ENCODE measurements around the gene RTN4R. TPM values are rescaled to one million over a fixed set of nuclear protein-coding genes. Genes with fewer than 3 reads are reported as not detected.

Gene RTN4R
- total RNA-seq, 4 donors from 2014 or later: 1.8 to 2.2 TPM; not detected in 2

DNA sequence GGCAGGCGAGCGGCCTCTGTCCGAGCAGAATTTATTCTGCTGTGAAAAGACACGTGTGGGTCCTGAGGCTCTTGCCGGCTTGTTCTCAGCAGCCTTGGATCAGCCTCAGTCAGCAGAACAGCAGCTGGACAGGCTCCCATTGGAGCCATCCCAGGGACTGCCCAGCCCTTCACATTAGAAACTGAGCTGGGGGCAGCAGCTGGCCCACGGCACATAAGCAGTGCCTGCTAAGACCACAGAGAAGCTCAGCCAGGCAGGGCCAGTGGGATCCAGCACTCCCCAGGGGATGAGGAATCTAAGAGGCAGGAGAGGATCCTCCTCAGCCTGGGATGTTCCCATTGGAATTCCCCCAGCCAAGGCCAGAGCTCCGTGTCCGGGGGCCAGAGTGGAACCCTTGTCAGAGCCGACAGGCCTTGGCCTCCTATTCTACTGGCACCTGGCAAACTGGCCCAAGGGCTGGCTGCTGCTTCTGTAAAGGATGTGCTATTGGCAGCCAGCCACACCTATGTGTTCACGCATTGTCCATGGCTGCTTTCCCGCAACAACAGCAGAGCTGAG lies 18.2 kb downstream of the RTN4R start:
- Histone ChIP-seq H3K27ac (replicated peaks in 1 of 4) (peak overlapping the region in 2 of 4 donors; percentile 8 to 61), H3K27me3 (no peaks in the 10 kb centered on the region), H3K4me3 (no peak overlapping the region), H3K4me1 (peaks cover 11 to 24% (median 19%) of the 10 kb centered on the region in 4 donors), H3K36me3 (no peaks in the 10 kb centered on the region), H3K9me3 (no peaks in the 10 kb centered on the region)
- peak in 1 of 2 donors; percentile 3 for TF ChIP-seq POLR2AphosphoS5 (IDR thresholded peaks at IDR 0.05)
- TF ChIP-seq POLR2A (IDR thresholded peaks at IDR 0.05; ENCODE audit: low read depth): no peak
- intact Hi-C loops (cut with DNase I): loop anchor here (5.0 kb wide), 1 partner anchor 43 kb away; no protein-coding TSS in a partner anchor
- WGBS: 55% methylated on average over 2 of the region's 11 CpGs
- DNase-seq (ENCODE audit: extremely low spot score): no peak

DNA sequence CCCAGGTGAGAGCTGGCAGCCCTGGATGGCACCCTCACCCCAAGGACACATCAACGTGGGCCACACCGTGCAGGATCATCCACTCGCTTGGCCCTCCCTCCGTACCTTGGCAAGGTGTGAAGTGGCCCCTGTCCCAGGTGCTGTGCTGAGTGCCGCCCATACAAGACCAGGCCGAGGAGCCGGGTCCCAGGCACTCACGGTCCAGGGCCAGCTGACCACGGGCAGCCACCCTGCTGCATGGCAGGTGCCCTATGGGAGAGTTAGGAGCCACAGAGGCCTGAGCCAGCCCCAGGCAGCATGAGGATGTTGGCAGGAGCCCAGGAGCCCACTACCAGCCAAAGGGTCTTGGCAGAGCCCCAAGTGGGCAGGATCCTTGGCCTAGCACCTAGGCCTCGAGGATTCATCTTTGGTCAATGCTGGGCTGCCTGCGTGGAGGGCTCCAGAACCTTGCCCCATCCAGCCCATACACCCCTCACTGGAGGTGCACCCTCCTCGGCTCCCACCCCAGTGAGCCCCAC lies 19.6 kb downstream of the RTN4R start:
- 92% methylated on average over 6 of the region's 12 CpGs for WGBS
- H3K27ac ChIP-seq (replicated peaks in 1 of 4): no peak overlapping the region
- no peaks in the 10 kb centered on the region for H3K27me3 ChIP-seq
- H3K4me3 ChIP-seq: no peak overlapping the region
- no peak for TF ChIP-seq CTCF (IDR thresholded peaks at IDR 0.05)
- TF ChIP-seq EP300 (IDR thresholded peaks at IDR 0.05): no peak
- TF ChIP-seq POLR2AphosphoS5 (IDR thresholded peaks at IDR 0.05): no peak
- no peak for TF ChIP-seq POLR2A (IDR thresholded peaks at IDR 0.05; ENCODE audit: low read depth)
- intact Hi-C loops (cut with DNase I): no loop called here
- peaks cover 19 to 34% (median 26%) of the 10 kb centered on the region in 4 donors for H3K4me1 ChIP-seq
- H3K36me3 ChIP-seq: no peaks in the 10 kb centered on the region
- DNase-seq (ENCODE audit: extremely low spot score): no peak
- no peaks in the 10 kb centered on the region for H3K9me3 ChIP-seq

- TF ChIP-seq CTCF (IDR thresholded peaks at IDR 0.05) (no peak), POLR2AphosphoS5 (IDR thresholded peaks at IDR 0.05) (no peak), EP300 (IDR thresholded peaks at IDR 0.05) (no peak), POLR2A (IDR thresholded peaks at IDR 0.05; ENCODE audit: low read depth) (no peak)
- no peaks in the 10 kb centered on the region for H3K36me3 ChIP-seq
- H3K9me3 ChIP-seq: no peaks in the 10 kb centered on the region
- no peaks in the 10 kb centered on the region for H3K27me3 ChIP-seq
- no peak overlapping the region for H3K4me3 ChIP-seq
- 93% methylated on average over 5 of the region's 6 CpGs for WGBS
- H3K4me1 ChIP-seq: peaks cover 27 to 42% (median 34%) of the 10 kb centered on the region in 4 donors
- no peak for DNase-seq (ENCODE audit: extremely low spot score)
- H3K27ac ChIP-seq (replicated peaks in 1 of 4): no peak overlapping the region
- intact Hi-C loops (cut with DNase I): no loop called here
Observed at GRCh38 chr22:20247608-20248171, 20.4 kb downstream of the RTN4R start.

- WGBS: 73% methylated on average over 2 of the region's 16 CpGs
- Histone ChIP-seq H3K27me3 (no peaks in the 10 kb centered on the region), H3K27ac (replicated peaks in 1 of 4) (no peak overlapping the region), H3K9me3 (no peaks in the 10 kb centered on the region), H3K4me1 (peaks cover 28 to 42% (median 36%) of the 10 kb centered on the region in 4 donors), H3K36me3 (no peaks in the 10 kb centered on the region), H3K4me3 (no peak overlapping the region)
- no peak for DNase-seq (ENCODE audit: extremely low spot score)
- TF ChIP-seq EP300 (IDR thresholded peaks at IDR 0.05) (no peak), CTCF (IDR thresholded peaks at IDR 0.05) (no peak)
- intact Hi-C loops (cut with DNase I): no loop called here
Observed at GRCh38 chr22:20247010-20247505, 21.1 kb downstream of the RTN4R start.

DNA sequence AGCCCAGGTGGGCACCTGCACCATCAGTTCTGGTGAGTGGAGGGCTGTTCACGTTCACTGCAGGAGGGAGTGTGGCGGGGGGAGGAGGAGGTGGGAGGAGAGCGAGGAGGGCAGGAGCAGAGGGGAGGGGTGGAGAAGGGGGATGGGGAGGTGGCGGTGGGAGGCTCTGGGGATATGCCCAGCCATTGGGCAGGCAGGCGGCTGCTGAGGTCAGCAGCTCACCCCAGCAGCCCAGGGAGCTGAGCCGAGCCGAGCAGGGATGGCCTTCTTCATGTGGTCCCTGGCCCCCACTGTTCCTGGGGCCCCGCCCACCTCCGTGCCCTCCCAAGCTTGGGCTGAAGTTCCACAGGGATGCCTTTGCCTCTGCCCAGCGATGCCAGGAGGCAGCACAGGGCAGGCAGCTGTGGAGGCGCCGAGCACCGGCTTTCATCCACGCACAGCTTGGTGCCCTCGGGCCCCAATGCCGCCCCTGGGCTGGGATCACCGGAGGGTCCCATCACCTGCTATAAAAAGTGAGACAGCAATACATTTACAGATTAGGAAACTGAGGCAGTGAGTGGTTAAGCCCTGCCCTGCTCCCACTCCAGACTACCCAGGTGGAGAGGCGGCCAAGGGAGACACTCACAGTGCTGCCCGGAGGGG lies 21.6 kb downstream of the RTN4R start:
- intact Hi-C loops (cut with DNase I): no loop called here
- Histone ChIP-seq H3K9me3 (no peaks in the 10 kb centered on the region), H3K4me3 (no peak overlapping the region), H3K27ac (replicated peaks in 1 of 4) (no peak overlapping the region), H3K36me3 (no peaks in the 10 kb centered on the region), H3K4me1 (peaks cover 31 to 42% (median 38%) of the 10 kb centered on the region in 4 donors), H3K27me3 (no peaks in the 10 kb centered on the region)
- 95% methylated on average over 14 of the region's 19 CpGs for WGBS
- DNase-seq (ENCODE audit: extremely low spot score): no peak
- TF ChIP-seq EP300 (IDR thresholded peaks at IDR 0.05) (no peak), CTCF (IDR thresholded peaks at IDR 0.05) (no peak), POLR2AphosphoS5 (IDR thresholded peaks at IDR 0.05) (no peak), POLR2A (IDR thresholded peaks at IDR 0.05; ENCODE audit: low read depth) (no peak)
